HEK293 (cell line): ENCODE data around the gene DNAH1.

Experiments
- CTCF ChIA-PET: fragments of 350-600 bp; formaldehyde crosslinking; extraction: SDS; loops from one replicate; lab custom pipeline; 2021; ENCODE audit warnings: antibody characterized with exemption; lab: Yijun Ruan, JAX
- POLR2A ChIA-PET: fragments of 300-600 bp; formaldehyde crosslinking; extraction: SDS; loops from one replicate; lab custom pipeline; 2020; ENCODE audit warnings: antibody characterized with exemption, inconsistent platforms; lab: Yijun Ruan, JAX
- H3K27ac ChIP-seq: fragments of 200-500 bp; sonication (Bioruptor generic); 2 replicates; pipeline ENCODE4 v1.5.1; 2014; ENCODE audit warnings: low read depth, low read length, control low read depth, inconsistent platforms; ENCODE audit errors: extremely low read depth
- H3K36me3 ChIP-seq, 2 experiments: fragments of 200-500 bp in 1 of 2; sonication (Bioruptor generic) in 1 of 2; 1 replicate in 1 of 2; 2 replicates in 1 of 2; pipeline ENCODE4 v1.5.1; 2014 to 2017; ENCODE audit warnings: inconsistent platforms in 2 of 2, low read length in 2 of 2; ENCODE audit not compliant: control insufficient read depth in 2 of 2, insufficient read depth in 1 of 2
- H3K4me1 ChIP-seq: fragments of 200-500 bp; sonication (Bioruptor generic); 2 replicates; pipeline ENCODE4 v1.5.1; 2014; ENCODE audit warnings: mild to moderate bottlenecking, low read length, inconsistent platforms; ENCODE audit not compliant: control insufficient read depth, insufficient read depth
- H3K4me3 ChIP-seq: 2 replicates; pipeline ENCODE4 v1.5.1; 2011; ENCODE audit warnings: low read depth, mild to moderate bottlenecking, control low read depth, low read length, moderate library complexity
- H3K9me3 ChIP-seq: fragments of 200-500 bp; sonication (Bioruptor generic); 2 replicates; pipeline ENCODE4 v1.5.1; 2014; ENCODE audit warnings: low read depth, low read length, inconsistent platforms; ENCODE audit not compliant: control insufficient read depth, insufficient read depth
- GLI2 ChIP-seq: fragments of 450-650 bp; formaldehyde crosslinking; IDR thresholded peaks from 2 replicates; pipeline ENCODE4; 2017; ENCODE audit warnings: missing biosample characterization, missing genetic modification characterization, low read depth, borderline replicate concordance
- MZF1 ChIP-seq: fragments of 450-650 bp; formaldehyde crosslinking; IDR thresholded peaks from 2 replicates; pipeline ENCODE4 v1.5.1; 2017; ENCODE audit warnings: missing biosample characterization, missing genetic modification characterization, borderline replicate concordance
- SP7 ChIP-seq: fragments of 450-650 bp; formaldehyde crosslinking; IDR thresholded peaks from 2 replicates; pipeline ENCODE4 v1.5.1; 2016; ENCODE audit warnings: missing biosample characterization, missing genetic modification characterization
- ZFP41 ChIP-seq: fragments of 450-650 bp; formaldehyde crosslinking; IDR thresholded peaks from 2 replicates; pipeline ENCODE4 v1.5.1; 2016; ENCODE audit warnings: missing biosample characterization, missing genetic modification characterization, borderline replicate concordance
- ZFP69B ChIP-seq: fragments of 450-650 bp; formaldehyde crosslinking; IDR thresholded peaks from 2 replicates; pipeline ENCODE4 v1.5.1; 2016; ENCODE audit warnings: missing biosample characterization, missing genetic modification characterization
- ZNF146 ChIP-seq: fragments of 450-650 bp; formaldehyde crosslinking; IDR thresholded peaks from 2 replicates; pipeline ENCODE4 v1.5.1; 2016; ENCODE audit warnings: missing biosample characterization, missing genetic modification characterization
- ZNF175 ChIP-seq: fragments of 450-650 bp; formaldehyde crosslinking; IDR thresholded peaks from 2 replicates; pipeline ENCODE4 v1.5.1; 2016; ENCODE audit warnings: missing biosample characterization, missing genetic modification characterization
- ZNF19 ChIP-seq: fragments of 450-650 bp; formaldehyde crosslinking; IDR thresholded peaks from 2 replicates; pipeline ENCODE4; 2016; ENCODE audit warnings: missing biosample characterization, missing genetic modification characterization, low read depth
- ZNF239 ChIP-seq: fragments of 450-650 bp; formaldehyde crosslinking; IDR thresholded peaks from 2 replicates; pipeline ENCODE4 v1.5.1; 2016; ENCODE audit warnings: missing biosample characterization, missing genetic modification characterization
- ZNF248 ChIP-seq: fragments of 450-650 bp; formaldehyde crosslinking; IDR thresholded peaks from 2 replicates; pipeline ENCODE4 v1.5.1; 2017; ENCODE audit warnings: missing biosample characterization, missing genetic modification characterization
- ZNF335 ChIP-seq: fragments of 450-650 bp; formaldehyde crosslinking; conservative IDR thresholded peaks from 2 replicates; pipeline ENCODE4 v1.5.1; 2016; ENCODE audit warnings: missing biosample characterization, missing genetic modification characterization
- ZNF366 ChIP-seq: fragments of 450-650 bp; formaldehyde crosslinking; conservative IDR thresholded peaks from 2 replicates; pipeline ENCODE4 v1.5.1; 2016; ENCODE audit warnings: missing biosample characterization, missing genetic modification characterization
- ZNF433 ChIP-seq: fragments of 450-650 bp; formaldehyde crosslinking; IDR thresholded peaks from 2 replicates; pipeline ENCODE4 v1.5.1; 2016; ENCODE audit warnings: missing biosample characterization, missing genetic modification characterization, low read depth
- ZNF529 ChIP-seq: fragments of 450-650 bp; formaldehyde crosslinking; IDR thresholded peaks from 2 replicates; pipeline ENCODE4 v1.5.1; 2017; ENCODE audit warnings: missing genetic modification characterization, missing biosample characterization; ENCODE audit not compliant: insufficient replicate concordance
- ZNF549 ChIP-seq: fragments of 450-650 bp; IDR thresholded peaks from 2 replicates; pipeline ENCODE4 v1.5.1; 2018; ENCODE audit warnings: missing biosample characterization, missing genetic modification characterization, mild to moderate bottlenecking, inconsistent platforms, moderate library complexity
- ZNF768 ChIP-seq: fragments of 450-650 bp; formaldehyde crosslinking; IDR thresholded peaks from 2 replicates; pipeline ENCODE4 v1.5.1; 2018; ENCODE audit warnings: missing biosample characterization, mild to moderate bottlenecking, missing genetic modification characterization
- ZNF791 ChIP-seq: fragments of 450-650 bp; formaldehyde crosslinking; IDR thresholded peaks from 2 replicates; pipeline ENCODE4 v1.5.1; 2016; ENCODE audit warnings: missing biosample characterization, missing genetic modification characterization
- ZNF792 ChIP-seq: fragments of 450-650 bp; formaldehyde crosslinking; IDR thresholded peaks from 2 replicates; pipeline ENCODE4 v1.5.1; 2016; ENCODE audit warnings: missing biosample characterization, missing genetic modification characterization
- ZNF837 ChIP-seq: fragments of 450-650 bp; formaldehyde crosslinking; IDR thresholded peaks from 2 replicates; pipeline ENCODE4 v1.5.1; 2016; ENCODE audit warnings: missing biosample characterization, missing genetic modification characterization
- TF ChIP-seq, protein P1 (sequence below): fragments of 450-650 bp; IDR thresholded peaks from 2 replicates; pipeline ENCODE4 v1.5.1; 2018; ENCODE audit warnings: missing biosample characterization, mild to moderate bottlenecking, missing genetic modification characterization
- TF ChIP-seq, protein P2 (sequence below): fragments of 450-650 bp; formaldehyde crosslinking; IDR thresholded peaks from 2 replicates; pipeline ENCODE4 v1.5.1; 2016; ENCODE audit warnings: missing biosample characterization, missing genetic modification characterization
- TF ChIP-seq, protein P3 (sequence below): fragments of 450-650 bp; formaldehyde crosslinking; conservative IDR thresholded peaks from 2 replicates; pipeline ENCODE4 v1.5.1; 2016; ENCODE audit warnings: low read depth, missing biosample characterization, missing genetic modification characterization
- TF ChIP-seq, protein P4 (sequence below): fragments of 450-650 bp; formaldehyde crosslinking; IDR thresholded peaks from 2 replicates; pipeline ENCODE4 v1.5.1; 2017; ENCODE audit warnings: missing biosample characterization, mild to moderate bottlenecking, missing genetic modification characterization, moderate library complexity

Gene DNAH1

DNA sequence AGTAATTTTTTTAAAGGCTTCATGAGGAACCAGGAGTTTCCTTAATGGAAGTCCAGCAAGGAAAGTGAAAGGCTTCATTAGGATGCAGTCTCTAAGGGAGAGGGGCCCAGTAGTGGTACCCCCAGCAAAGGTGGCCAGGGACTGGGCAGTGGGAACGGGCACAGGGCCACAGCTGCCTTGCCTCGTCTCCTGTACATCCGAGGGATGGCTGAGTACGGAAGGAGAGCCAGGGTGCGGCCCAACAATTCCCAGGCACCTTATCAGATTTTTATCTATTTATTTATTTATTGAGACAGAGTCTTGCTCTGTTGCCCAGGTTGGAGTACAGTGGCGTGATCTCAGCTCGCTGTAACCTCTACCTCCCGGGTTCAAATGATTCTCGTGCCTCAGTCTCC, 114.3 kb downstream of the DNAH1 start (continued):
- no peak for TF ChIP-seq ZNF792 (tag by site-specific recombination)
- TF ChIP-seq, protein P1, sequence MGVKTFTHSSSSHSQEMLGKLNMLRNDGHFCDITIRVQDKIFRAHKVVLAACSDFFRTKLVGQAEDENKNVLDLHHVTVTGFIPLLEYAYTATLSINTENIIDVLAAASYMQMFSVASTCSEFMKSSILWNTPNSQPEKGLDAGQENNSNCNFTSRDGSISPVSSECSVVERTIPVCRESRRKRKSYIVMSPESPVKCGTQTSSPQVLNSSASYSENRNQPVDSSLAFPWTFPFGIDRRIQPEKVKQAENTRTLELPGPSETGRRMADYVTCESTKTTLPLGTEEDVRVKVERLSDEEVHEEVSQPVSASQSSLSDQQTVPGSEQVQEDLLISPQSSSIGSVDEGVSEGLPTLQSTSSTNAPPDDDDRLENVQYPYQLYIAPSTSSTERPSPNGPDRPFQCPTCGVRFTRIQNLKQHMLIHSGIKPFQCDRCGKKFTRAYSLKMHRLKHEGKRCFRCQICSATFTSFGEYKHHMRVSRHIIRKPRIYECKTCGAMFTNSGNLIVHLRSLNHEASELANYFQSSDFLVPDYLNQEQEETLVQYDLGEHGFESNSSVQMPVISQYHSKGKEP = no peak

DNA sequence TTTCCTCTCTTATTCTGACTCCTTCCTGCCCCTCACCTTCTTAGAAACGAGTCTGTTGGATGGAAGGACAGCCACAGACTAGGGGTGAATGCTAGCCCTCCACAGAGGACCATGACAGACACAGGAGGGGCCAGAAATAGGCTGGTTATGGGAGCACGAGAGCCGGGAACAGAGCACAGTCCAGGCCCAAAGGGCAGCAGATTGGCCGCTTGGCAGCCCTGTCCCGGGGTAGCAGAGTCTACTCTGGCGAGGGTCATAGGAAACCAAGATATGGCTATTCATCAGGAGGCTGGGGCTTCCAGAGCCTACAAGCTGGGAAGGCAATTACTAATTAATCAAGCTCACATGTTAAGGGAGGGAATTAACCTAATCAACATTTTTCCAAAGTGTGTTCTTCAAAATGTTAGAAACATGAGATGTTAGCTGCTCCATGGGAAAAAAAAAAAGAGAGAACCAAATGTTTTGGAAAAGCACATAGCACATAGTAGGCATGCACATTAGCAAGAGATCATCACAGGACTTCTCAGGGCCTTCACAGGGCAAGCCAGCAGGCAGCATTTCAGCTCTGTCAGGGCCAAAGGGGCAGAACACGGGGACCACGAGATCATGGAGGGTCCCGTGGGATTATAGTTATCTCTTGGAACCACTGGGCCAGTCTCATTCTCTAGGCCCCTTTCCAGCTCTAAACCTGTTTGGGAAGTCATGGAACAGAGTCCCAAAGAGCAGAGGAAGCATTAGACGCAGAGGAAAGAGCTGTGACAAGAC, 115.5 kb downstream of the DNAH1 start:
- Histone ChIP-seq H3K4me3 (no peak overlapping the region), H3K36me3 (no peaks in the 10 kb centered on the region), H3K4me1 (no peaks in the 10 kb centered on the region), H3K27ac (no peak overlapping the region), H3K9me3 (no peaks in the 10 kb centered on the region)
- peak; percentile 57; the same call in 1 of the 2 replicates for TF ChIP-seq ZNF239
- no peak for TF ChIP-seq ZNF837 (tag by site-specific recombination)
- POLR2A ChIA-PET = no interaction called here
- CTCF ChIA-PET = interaction anchor here (0.9 to 7.4 kb wide), 2 partner anchors 16 to 18 kb away, joined by 3 to 59 read pairs; partner anchors contain the start of gene SEMA3G

DNA sequence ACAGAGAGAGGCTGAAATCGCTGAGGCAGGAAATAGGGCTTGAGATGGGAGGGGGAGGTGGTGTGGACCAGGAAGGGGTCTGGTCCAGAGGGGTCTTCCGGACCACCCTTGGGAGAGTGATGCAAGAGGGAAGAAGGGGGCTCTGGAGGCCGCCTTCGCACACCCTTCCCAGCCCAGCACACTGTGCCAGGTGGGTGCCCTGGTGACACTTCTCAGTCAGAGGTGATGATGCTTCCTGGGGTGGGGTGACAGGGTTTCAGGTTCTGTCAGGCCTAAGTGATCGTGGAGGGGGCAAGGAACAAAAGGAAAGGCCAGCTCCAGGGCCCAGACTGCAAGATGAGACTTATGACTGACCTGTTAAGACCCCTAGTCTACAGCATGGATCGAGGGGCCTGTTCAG, 116.1 kb downstream of the DNAH1 start:
- TF ChIP-seq ZNF549 (tag by site-specific recombination) (no peak), ZFP41 (tag by site-specific recombination) (no peak), ZFP69B (tag by site-specific recombination) (no peak), GLI2 (tag by site-specific recombination) (no peak), ZNF768 (tag by site-specific recombination) (no peak), ZNF529 (tag by site-specific recombination) (no peak), SP7 (tag by site-specific recombination) (no peak), ZNF146 (no peak), ZNF335 (no peak), ZNF239 (no peak), MZF1 (no peak), ZNF248 (no peak), ZNF175 (tag by site-specific recombination) (no peak), ZNF791 (tag by site-specific recombination) (no peak), ZNF366 (tag by site-specific recombination) (no peak), ZNF19 (tag by site-specific recombination) (no peak), ZNF433 (tag by site-specific recombination) (no peak)
- TF ChIP-seq, protein P2, sequence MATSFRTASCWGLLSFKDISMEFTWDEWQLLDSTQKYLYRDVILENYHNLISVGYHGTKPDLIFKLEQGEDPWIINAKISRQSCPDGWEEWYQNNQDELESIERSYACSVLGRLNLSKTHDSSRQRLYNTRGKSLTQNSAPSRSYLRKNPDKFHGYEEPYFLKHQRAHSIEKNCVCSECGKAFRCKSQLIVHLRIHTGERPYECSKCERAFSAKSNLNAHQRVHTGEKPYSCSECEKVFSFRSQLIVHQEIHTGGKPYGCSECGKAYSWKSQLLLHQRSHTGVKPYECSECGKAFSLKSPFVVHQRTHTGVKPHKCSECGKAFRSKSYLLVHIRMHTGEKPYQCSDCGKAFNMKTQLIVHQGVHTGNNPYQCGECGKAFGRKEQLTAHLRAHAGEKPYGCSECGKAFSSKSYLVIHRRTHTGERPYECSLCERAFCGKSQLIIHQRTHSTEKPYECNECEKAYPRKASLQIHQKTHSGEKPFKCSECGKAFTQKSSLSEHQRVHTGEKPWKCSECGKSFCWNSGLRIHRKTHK = no peak
- TF ChIP-seq, protein P3, sequence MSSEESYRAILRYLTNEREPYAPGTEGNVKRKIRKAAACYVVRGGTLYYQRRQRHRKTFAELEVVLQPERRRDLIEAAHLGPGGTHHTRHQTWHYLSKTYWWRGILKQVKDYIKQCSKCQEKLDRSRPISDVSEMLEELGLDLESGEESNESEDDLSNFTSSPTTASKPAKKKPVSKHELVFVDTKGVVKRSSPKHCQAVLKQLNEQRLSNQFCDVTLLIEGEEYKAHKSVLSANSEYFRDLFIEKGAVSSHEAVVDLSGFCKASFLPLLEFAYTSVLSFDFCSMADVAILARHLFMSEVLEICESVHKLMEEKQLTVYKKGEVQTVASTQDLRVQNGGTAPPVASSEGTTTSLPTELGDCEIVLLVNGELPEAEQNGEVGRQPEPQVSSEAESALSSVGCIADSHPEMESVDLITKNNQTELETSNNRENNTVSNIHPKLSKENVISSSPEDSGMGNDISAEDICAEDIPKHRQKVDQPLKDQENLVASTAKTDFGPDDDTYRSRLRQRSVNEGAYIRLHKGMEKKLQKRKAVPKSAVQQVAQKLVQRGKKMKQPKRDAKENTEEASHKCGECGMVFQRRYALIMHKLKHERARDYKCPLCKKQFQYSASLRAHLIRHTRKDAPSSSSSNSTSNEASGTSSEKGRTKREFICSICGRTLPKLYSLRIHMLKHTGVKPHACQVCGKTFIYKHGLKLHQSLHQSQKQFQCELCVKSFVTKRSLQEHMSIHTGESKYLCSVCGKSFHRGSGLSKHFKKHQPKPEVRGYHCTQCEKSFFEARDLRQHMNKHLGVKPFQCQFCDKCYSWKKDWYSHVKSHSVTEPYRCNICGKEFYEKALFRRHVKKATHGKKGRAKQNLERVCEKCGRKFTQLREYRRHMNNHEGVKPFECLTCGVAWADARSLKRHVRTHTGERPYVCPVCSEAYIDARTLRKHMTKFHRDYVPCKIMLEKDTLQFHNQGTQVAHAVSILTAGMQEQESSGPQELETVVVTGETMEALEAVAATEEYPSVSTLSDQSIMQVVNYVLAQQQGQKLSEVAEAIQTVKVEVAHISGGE = no peak
- TF ChIP-seq, protein P4, sequence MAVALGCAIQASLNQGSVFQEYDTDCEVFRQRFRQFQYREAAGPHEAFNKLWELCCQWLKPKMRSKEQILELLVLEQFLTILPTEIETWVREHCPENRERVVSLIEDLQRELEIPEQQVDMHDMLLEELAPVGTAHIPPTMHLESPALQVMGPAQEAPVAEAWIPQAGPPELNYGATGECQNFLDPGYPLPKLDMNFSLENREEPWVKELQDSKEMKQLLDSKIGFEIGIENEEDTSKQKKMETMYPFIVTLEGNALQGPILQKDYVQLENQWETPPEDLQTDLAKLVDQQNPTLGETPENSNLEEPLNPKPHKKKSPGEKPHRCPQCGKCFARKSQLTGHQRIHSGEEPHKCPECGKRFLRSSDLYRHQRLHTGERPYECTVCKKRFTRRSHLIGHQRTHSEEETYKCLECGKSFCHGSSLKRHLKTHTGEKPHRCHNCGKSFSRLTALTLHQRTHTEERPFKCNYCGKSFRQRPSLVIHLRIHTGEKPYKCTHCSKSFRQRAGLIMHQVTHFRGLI (tag by site-specific recombination) = no peak

More for the DNA sequence above, 116.1 kb downstream of the DNAH1 start:
- Histone ChIP-seq H3K4me3 (no peak overlapping the region), H3K36me3 (no peaks in the 10 kb centered on the region), H3K27ac (no peak overlapping the region), H3K4me1 (no peaks in the 10 kb centered on the region), H3K9me3 (no peaks in the 10 kb centered on the region)
- ChIA-PET CTCF (interaction anchor here (0.9 to 7.4 kb wide), 2 partner anchors 15 to 19 kb away, joined by 3 to 59 read pairs; partner anchors contain the start of gene SEMA3G), POLR2A (no interaction called here)
